DMS79 (cell line): ENCODE measurements around the gene TMEM11.

ENCODE experiments used
- DNase-seq: peaks from one replicate; lab custom pipeline; 2025; lab: John Stamatoyannopoulos, UW

The TMEM11 gene

GRCh38 chr17:21160401-21160800 lies 53.6 kb downstream of the TMEM11 start:
- no peak for DNase-seq

- no peak for DNase-seq
These were observed 56.2 kb downstream of the TMEM11 start for GRCh38 chr17:21157586-21158370.

- DNase-seq: no peak
These were observed 61.2 kb downstream of the TMEM11 start for GRCh38 chr17:21152731-21153130.

- DNase-seq: no peak
These were observed 64.3 kb downstream of the TMEM11 start for GRCh38 chr17:21149621-21150020.
